GM21390 (cell line): Measurements from ENCODE around the gene KDM2B.
"Not testable (repeated sequence)": the region's sequence is repeated elsewhere in the genome, so short reads cannot be mapped to it uniquely, and the experiment has no call there.

Experiments used
- ATAC-seq: cut with Tn5 transposase; IDR thresholded peaks from one replicate; pipeline ENCODE4 v1.9.1; 2021; ENCODE audit not compliant: unreplicated experiment

KDM2B gene

DNA sequence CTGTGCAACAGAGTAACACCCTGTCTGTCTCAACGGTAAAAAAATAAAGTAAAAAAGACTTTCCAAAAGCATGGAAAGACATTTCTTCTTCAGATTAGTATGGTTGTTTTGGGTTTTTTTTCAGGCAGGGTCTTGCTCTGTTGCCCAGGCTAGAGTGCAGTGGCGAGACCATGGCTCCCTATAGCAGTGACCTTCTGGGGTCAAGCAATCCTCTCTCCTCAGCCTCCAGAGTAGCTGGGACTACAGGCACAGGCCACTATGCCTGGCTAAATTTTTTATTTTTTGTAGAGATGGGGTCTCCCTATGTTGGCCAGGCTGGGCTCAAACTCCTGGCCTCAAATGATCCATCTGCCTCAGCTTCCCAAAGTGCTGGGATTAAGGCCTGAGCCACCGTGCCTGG is 72.8 kb downstream of the KDM2B start:
- no peak for ATAC-seq

- no peak for ATAC-seq
Measured at GRCh38 chr12:121507245-121507644, 73.6 kb downstream of the KDM2B start.

GRCh38 chr12:121505513-121505912 is 75.3 kb downstream of the KDM2B start:
- ATAC-seq: no peak

DNA sequence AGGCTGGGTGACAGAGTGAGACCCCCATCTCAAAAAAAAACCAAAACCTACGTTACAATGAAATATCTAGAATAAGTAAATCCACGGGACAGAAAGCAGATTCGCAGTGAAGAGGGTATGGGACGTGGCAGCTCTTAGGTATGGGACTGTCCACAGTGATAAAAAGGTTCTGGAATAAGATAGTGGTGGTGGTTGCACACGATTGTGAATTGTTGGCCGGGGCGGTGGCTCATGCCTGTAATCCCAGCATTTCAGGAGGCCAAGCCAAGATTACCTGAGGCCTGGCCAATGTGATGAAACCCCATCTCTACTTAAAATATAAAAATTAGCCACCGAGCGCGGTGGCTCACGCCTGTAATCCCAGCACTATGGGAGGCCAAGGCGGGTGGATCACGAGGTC is 76.3 kb downstream of the KDM2B start:
- no peak for ATAC-seq

GRCh38 chr12:121503395-121503794 is 77.4 kb downstream of the KDM2B start:
- ATAC-seq: no peak

GRCh38 chr12:121501946-121502345 is 78.9 kb downstream of the KDM2B start:
- ATAC-seq: no peak

DNA sequence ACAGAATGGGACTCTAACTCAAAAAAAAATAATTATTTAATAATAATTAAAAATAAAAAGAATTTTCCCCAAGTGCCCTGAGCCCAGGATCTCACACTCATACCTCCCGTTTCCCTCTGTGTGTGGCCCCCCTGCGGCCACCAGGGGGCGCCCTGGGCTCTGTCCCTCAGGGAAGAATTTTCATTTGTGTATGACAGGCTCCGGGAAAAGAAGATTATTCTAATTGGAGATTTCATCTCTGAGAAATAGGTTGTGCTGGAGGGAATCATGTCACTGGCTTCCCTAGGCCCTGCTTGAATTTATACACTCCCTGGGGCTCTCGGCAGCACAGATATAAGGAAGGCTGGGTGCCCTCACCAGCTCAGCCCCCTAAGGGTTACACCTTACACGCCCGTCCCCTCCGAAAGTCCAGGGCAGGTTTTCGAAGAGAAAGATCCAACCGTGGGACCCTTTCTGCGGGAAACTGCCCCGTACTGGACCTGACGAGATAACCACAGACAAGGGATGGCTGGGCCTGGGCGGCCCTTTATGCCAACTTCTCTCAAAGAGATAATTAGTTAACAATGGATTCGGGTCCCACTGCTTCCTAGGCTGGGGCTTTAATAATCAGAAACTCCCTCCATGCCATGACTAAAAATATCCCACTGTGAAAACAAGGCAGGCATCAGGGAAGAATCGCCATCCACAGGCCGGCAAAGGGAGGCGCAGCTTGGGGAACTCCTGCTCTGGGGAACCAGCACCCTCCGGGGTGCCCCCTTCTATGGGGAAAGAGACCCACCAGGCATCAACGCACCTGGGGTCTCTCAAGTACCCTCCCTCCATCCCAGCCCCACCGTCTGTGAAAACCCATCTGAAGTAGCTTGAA is 80.7 kb downstream of the KDM2B start:
- ATAC-seq: no peak

DNA sequence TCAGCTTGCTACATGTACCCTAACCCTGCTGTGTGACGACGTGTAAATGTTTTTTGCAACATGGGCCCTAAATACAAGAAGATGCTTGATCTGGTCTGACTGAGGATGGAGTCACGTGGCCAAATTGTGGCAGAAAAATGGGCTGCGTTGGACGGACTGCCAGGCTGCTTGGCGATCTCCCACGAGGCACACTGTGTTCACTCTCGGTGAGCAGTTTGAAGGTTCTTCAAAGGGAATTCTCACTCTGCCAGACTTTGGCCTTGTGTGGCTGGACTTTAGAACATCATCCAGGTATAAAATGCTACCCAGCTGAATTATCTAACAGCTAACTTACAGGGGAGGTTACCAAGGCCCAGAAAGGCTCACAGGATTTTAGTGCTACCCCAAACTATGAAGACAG is 85.1 kb downstream of the KDM2B start:
- ATAC-seq: no peak

GRCh38 chr12:121494093-121494787 is 86.6 kb downstream of the KDM2B start:
- ATAC-seq: no peak

GRCh38 chr12:121490401-121491281 is 90.2 kb downstream of the KDM2B start:
- ATAC-seq: no peak

DNA sequence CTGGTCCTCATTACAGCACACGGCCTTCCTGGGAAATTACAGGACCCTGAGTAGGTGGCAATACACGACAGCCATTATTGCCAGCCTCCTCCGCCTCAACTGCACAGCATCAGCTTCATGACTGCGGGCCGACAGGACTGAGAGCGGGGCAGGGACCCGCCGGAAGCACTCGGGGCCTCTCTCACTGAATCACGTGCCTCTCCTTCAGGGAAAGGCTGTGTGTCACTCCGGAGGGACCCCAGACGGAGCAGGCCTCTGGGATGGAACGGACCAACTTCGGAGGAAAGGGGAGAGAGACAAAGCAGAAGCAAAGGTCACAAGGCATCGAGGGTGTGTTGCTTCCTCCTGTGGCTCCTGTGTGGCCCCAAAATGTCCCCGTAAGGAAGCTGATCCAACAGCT is 90.9 kb downstream of the KDM2B start:
- ATAC-seq: no peak

GRCh38 chr12:121484967-121485366 is 95.9 kb downstream of the KDM2B start:
- no peak for ATAC-seq

DNA sequence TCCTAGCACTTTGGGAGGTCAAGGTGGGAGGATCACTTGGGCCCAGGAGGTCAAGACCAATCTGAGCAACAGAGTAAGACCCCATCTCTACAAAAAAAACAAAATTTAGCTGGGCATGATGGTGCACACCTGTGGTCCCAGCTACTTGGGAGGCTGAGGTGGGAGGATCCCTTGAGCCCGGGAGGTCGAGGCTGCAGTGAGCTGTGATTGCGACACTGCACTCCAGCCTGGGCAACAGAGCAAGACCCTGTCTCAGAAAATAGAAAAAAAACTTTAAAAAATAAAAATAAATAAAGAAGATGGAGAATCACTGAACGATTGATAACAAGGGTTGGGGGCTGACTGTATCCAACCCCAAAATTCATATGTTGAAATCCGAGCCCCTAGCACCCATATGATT is 96.3 kb downstream of the KDM2B start:
- ATAC-seq: not testable (repeated sequence)

DNA sequence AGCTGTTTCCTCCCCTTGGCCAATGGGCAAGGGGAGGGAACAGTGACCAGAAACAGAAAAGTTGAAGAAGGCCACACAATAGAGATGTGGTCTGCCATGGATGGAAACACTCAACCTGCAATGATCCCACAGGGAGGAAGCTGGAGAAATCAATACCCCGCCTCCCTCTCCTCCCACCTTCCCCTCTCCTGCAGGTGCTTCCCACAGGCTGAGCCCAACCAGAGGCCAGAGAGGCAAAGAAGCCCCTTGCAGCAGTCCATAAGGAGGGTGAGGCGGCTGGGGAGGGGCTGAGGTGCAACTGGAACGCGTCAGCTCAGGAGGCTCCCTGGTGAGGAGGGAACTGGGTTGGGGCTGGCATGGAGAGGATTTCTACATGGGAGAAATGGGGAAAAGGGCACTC is 96.9 kb downstream of the KDM2B start:
- ATAC-seq: no peak

DNA sequence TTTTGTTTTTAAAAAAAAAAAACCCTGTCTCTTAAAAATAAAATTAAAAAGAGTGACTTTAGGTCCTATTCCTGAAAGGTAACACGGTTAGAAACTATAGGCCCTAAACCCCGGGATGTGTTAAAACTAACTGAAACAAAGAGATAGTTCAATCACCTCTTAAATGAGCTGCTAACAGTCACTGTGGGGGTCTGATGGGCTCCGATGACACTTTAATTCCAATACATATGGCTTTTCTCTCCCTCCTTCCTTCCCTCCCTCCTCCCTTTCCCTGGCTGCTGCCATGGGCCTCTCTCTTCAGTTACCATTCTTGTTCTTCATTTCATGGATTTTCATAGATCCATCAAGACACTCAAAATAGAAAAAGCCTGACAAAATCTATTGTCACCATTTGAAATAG is 104.3 kb downstream of the KDM2B start:
- ATAC-seq: no peak

DNA sequence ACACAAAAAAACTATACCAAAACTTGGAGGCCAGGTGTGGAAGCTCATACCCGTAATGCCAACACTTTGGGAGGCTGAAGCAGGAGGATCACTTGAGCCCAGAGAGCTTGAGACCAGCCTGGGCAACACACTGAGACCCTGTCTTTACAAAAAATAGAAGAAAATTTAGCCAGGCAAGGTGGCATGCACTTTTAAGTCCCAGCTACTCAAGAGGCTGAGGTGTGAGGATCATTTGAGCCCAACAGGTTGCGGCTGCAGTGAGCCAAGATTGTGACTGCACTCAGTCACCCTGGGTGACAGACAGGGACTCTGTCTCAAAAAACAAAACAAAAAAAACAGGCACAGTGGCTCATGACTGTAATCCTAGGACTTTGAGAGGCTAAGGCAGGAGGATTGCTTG is 105.5 kb downstream of the KDM2B start:
- no peak for ATAC-seq

DNA sequence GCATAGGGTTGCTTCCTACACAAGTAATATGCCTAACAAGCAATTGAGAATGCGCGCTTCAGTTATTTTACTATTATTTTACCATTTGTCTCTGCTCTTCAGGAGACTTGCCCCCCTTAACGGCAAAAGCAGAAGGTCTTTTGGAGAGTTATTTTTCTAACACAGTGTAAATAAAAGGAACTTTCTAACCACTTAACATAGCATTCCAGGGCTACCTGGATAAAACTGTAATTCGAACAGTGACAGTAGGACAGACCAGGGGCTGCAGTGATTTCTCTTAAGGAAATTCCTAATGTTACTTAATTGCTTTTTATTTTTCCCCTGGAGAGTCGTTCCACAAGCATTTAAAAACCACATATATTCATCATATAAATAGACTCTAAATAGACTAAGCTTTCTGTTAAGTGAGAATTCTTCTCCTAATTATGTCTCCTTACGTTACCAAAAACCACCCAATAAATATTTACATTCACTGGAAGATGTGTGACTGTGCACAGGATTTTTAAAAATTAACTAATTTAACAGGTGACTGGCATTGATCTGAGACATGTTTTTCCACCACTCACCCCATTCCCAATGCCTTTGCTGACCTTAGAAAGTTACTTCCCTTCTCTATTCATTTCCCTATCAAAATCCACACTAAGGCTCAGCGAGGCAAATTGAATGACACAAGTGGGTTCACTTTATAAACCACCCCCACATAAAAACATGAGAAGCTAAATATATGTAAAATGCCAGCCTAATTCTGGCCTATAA is 108.5 kb downstream of the KDM2B start:
- no peak for ATAC-seq

- ATAC-seq: no peak
Measured at GRCh38 chr12:121470751-121471150, 110.1 kb downstream of the KDM2B start.

DNA sequence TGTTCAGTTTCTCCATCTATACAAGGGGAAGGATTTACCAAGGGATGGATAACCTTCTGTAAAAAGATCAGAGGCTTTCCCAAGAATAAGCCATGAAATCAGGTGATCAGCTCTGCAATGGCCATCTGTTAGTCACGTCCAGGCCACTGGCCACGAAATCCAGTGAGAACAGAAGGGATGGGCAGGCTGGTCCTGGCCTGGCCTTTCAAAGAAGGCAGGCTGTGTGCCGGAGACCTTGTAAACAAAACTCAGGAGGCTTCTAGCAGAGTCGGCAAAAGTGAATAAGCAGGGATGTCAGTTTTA is 112.4 kb downstream of the KDM2B start:
- no peak for ATAC-seq

GRCh38 chr12:121467638-121468498 is 113.0 kb downstream of the KDM2B start:
- ATAC-seq: peak; percentile 7
